GM04504 (cell line): ENCODE results near the gene GPR21.
A peak's percentile ranks its signal among the peaks of the same experiment; 100 is the strongest.

Experiments used
- DNase-seq: peaks from one replicate; pipeline ENCODE4 v3.0.0-alpha.2; 2012; ENCODE audit warnings: low read depth

GPR21 gene

DNA sequence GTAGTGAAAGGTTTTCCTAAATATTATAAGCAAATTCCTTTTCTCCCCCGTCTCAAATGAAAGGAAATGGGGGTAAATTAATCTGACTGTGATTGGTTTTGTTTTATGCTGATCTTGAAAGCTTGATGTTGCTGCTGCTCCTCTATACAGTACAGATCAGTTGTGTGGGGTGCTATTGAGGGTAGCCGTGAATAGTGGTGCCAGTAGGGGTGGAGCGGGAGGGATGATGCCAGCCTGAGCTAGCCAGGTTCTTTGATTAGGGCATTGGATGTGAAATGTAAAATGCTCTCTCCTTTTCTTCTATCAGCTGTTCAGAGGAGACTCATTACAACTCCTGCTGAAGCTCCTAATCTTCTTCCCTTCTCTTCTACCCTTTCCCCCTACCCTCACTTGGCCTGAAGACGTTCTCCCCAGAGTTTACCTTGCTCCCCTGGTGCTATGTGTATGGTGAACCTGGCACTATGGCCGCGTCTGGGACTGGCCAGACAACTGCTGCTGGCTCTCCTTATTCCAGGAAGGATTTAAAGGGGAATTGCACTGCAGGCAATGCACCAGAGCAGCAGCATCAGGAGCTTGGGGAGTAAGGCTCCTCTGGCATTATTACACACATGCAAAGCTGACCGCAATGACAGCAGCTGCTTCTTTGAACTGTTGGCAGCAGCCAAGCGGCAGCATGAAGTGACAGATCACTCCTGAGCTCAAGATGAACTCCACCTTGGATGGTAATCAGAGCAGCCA, 566 bp downstream of the GPR21 start:
- no peak for DNase-seq

DNA sequence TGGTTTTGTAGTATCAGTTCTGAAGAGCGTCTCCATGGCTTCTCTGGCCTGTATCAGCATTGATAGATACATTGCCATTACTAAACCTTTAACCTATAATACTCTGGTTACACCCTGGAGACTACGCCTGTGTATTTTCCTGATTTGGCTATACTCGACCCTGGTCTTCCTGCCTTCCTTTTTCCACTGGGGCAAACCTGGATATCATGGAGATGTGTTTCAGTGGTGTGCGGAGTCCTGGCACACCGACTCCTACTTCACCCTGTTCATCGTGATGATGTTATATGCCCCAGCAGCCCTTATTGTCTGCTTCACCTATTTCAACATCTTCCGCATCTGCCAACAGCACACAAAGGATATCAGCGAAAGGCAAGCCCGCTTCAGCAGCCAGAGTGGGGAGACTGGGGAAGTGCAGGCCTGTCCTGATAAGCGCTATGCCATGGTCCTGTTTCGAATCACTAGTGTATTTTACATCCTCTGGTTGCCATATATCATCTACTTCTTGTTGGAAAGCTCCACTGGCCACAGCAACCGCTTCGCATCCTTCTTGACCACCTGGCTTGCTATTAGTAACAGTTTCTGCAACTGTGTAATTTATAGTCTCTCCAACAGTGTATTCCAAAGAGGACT, 1.5 kb downstream of the GPR21 start:
- no peak for DNase-seq

- no peak for DNase-seq
Observed at GRCh38 chr9:123035791-123036190, 2.3 kb downstream of the GPR21 start.

- DNase-seq = no peak
Observed at GRCh38 chr9:123036893-123037545, 3.6 kb downstream of the GPR21 start.

- no peak for DNase-seq
Observed at GRCh38 chr9:123039617-123040219, 6.3 kb downstream of the GPR21 start.

DNA sequence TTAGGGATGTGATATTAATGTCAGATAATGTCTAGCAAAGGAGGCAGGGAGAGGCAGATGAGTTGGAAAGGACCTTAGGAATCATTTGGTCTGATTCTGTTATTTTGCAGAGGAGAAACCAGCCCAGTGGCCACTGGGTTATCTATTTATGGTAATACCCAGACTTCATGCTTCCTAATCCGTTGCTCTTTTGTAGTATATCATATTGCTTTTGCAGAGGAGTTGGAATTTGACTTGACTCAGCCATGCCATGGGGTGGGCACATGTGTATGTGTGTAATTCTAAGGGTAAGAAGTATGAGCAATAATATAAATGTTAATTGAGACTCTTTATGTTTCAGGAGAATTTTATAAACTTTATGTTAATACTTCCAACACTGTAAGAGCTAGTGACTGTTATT, 7.3 kb downstream of the GPR21 start:
- no peak for DNase-seq

GRCh38 chr9:123041489-123041888, 8.0 kb downstream of the GPR21 start:
- no peak for DNase-seq

DNA sequence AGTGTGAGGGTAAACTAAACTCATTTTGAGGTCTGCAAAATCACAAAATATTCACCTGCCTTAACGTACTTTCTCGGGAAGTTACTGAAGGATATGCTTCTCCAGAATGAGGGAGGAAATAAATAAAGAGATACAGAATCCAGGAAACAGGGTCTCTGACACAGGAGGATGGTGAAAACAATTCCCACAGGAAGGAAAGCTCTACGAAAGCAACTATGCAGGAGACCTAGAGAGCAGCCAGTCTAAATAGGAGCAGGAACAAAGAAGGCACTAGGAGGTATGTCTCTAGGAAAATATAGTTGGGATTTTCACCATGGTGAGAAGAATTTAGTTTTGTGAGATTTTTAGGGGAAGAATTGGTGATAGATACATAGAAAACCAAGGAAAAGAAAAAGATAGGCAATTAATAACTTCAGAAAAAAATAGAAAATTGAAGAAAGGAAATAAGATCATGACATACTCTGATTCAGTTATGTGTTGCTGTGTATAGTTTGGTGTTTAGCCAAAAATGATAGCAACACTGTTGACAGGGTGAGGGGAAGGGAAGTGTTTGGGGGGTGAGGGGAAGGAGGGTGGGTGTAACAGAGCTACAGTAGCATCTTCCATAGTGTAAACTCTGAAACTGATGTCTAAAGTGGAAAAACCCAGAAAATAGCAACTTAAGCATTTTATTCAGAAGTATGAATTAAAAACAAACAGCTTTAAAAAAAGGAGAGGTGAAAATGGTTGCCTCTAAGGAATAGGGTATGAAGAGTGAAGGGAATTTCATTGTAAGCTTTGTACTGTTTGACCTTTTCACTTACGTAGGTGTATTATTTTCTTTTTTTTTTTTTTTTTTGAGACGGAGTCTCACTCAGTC, 9.8 kb downstream of the GPR21 start:
- DNase-seq = no peak

DNA sequence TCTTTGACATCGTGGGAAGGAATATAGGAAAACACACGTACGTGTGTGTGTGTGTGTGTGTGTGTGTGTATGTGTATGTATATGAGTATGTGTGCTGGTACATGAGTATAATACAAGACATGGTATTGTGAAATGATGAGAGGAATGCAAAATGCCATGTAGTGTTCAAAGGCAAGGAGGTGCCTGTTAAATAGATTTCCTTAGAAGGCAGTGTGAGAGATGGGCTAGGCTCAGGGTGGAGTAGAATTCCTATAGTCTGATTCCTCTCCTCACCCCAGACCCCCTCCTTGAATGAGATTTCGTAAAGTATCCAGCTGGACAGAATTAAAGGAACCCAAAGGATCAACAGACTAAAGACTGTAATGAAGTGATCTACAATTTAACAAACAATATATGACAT, 11.1 kb downstream of the GPR21 start:
- peak; percentile 40 for DNase-seq

DNA sequence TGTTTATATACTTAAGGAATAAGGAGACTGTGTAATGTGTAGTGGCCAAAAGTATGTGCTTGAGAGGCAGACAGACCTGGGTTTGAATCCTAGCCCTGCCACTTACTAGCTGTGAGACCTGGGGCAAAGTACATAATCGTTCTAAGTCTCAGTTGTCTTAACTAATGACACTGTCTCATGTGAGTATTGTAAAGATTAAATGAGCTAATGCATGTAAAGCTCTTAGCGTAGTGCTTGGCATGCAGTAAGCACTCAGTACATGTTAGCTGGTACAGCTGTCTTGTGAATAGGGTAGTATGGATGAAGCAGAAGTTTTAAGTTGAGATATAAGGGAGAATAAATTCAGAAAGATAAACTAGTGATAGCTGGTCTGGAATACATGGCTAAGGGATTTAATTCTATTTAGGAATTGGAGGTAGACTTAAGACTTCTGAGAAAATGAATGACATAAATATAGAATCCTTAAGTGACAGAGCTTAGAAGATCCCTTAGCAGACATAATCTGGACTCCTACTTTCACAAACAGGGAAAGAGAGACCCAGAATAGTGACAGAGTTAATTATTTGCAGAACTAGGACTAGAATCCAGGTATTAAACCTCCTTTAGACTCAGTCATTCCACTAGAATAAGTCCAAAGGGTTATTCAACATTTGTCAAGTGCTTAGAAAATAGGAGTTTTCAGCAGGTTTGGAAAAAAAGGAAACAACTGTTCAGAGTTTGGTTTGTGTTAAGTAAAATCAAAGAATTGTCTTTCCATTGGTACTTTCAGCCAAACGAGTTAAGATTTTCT, 13.1 kb downstream of the GPR21 start:
- DNase-seq = no peak

- peak; percentile 36 for DNase-seq
Observed at GRCh38 chr9:123048748-123049147, 15.3 kb downstream of the GPR21 start.

DNA sequence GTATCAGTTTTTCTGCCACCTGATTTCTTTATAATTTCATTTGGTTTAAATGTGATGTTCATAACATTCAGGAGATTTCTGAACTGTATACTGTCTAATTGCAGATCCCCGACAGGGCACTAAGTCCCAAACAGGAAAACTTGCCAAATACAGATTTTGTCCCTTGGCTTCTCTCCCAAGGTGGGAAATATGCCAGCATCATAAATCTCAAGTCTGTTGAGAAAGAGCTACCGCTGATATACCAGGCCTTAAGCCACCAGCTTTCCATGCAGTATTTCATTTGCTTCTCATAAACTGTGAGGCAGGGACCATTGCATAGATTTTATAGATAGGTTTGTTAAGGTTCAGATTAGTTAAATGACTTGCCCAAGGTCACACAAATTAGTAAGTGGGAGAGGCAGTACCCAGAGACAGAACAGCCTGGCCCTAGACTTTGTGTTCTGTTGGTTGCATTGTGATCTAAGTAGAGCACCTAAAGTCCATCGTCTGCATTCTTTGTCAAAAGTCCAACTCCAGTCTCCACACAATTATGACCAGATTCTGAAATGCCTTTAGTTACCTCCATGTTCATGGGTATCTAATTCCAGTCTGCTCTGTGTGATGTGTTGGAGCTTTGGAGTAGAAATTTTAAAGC, 16.2 kb downstream of the GPR21 start:
- peak; percentile 64 for DNase-seq

GRCh38 chr9:123053046-123053445, 19.6 kb downstream of the GPR21 start:
- no peak for DNase-seq

DNA sequence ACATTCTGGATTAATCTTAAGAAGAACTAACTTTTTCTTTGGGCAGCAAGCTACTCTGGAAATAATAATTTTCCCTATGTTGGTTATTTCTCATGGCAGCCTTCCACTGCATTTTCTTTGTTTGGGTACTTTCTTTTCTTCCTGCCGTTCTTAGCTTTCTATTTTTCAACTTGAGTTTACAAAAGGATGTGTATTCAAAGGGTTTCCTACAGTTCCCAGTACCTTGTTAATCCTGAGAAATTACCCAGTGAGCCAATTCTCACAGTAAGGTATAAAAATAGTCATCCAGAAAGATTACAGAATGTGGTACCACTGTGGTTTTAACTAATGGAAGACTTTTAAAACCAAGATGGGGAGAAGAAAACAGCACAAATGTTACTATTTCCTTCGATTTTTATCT, 20.2 kb downstream of the GPR21 start:
- DNase-seq = no peak

- no peak for DNase-seq
Observed at GRCh38 chr9:123058834-123059233, 25.4 kb downstream of the GPR21 start.

- no peak for DNase-seq
Observed at GRCh38 chr9:123059472-123060220, 26.2 kb downstream of the GPR21 start.

DNA sequence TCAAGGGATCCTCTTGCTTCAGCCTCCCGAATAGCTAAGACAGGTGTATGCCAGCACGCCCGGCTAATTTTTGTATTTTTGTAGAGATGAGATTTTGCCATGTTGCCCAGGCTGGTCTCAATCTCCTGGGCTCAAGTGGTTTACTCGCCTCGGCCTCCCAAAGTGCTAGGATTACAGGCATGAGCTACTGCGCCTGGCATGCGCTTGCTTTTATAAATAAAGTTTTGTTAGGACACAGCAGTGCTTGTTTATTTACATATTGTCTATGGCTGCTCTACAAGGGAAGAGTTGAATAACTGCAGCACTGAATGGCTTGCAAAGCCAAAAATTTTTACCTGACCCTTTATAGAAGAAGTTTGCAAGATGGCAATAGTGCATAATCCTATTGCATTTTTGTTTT, 27.7 kb downstream of the GPR21 start:
- no peak for DNase-seq

- DNase-seq = peak; percentile 20
Observed at GRCh38 chr9:123062351-123063176, 29.1 kb downstream of the GPR21 start.

DNA sequence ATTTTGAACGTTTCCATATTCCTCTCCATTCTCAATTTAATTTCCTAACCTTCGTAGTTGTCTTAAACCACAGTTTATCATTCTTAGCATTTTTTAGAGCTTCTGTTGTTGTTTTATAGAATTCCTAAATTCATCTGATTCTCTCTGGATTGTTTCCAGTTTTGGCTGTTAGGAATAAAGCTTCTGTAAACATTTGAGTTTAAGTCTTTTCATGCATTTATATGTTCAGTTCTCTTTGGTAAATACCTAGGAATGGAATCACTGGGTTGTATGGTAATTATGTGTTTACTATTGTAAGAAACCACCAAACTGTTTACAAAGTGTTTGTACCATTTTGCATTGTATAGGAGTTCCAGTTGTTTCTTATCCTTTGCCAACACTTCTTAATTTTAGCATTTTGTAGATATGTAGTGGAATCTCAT, 29.7 kb downstream of the GPR21 start:
- DNase-seq = peak; percentile 61
